ENCODE data around the gene FKBP10. TPM values are rescaled to one million over a fixed set of nuclear protein-coding genes. Genes with fewer than 3 reads are reported as not detected.
A peak's percentile ranks its signal among the peaks of the same experiment; 100 is the strongest.
"Not testable (repeated sequence)": the region's sequence is repeated elsewhere in the genome, so short reads cannot be mapped to it uniquely, and the experiment has no call there.

Gene FKBP10
- total RNA-seq, 1 experiment from 2014 or later = 142 TPM

DNA sequence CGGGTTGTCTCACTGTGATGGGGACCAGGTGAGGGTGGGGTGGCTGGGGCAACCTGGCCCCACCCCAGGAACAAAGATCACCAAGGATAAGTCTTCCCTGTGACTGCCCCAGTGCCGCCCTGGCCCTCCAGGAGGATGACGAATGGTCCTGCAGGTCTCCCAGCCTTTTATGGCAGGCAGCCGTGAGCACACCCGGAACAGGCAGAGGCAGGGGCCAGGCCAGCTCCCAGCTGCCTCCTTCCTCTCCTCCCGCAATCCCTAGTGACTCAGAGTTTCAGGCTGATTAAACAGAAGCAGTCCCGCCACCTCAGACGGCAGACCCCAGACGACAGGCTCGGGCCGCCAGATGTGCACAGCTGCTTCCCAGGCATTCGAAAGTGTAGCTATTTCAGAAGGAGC, 39.6 kb upstream of the FKBP10 start:
- Mint-ChIP-seq H3K36me3 (ENCODE audit: insufficient read depth, unreplicated experiment) (peaks cover 74% of the 10 kb centered on the region), H3K9me3 (ENCODE audit: unreplicated experiment) (no peaks in the 10 kb centered on the region), H3K4me1 (ENCODE audit: insufficient read depth, unreplicated experiment) (peaks cover 19% of the 10 kb centered on the region), H3K27me3 (ENCODE audit: insufficient read depth, unreplicated experiment) (no peaks in the 10 kb centered on the region), H3K27ac (ENCODE audit: low read depth, unreplicated experiment) (peak overlapping the region; percentile 73), H3K4me3 (ENCODE audit: unreplicated experiment) (peak overlapping the region; percentile 33)
- no TSS peak for BruUV-seq (replicated peaks)
- DNase-seq (ENCODE audit: unreplicated experiment) = peak; percentile 92
- TF ChIP-seq, protein P1, sequence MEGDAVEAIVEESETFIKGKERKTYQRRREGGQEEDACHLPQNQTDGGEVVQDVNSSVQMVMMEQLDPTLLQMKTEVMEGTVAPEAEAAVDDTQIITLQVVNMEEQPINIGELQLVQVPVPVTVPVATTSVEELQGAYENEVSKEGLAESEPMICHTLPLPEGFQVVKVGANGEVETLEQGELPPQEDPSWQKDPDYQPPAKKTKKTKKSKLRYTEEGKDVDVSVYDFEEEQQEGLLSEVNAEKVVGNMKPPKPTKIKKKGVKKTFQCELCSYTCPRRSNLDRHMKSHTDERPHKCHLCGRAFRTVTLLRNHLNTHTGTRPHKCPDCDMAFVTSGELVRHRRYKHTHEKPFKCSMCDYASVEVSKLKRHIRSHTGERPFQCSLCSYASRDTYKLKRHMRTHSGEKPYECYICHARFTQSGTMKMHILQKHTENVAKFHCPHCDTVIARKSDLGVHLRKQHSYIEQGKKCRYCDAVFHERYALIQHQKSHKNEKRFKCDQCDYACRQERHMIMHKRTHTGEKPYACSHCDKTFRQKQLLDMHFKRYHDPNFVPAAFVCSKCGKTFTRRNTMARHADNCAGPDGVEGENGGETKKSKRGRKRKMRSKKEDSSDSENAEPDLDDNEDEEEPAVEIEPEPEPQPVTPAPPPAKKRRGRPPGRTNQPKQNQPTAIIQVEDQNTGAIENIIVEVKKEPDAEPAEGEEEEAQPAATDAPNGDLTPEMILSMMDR (IDR thresholded peaks at IDR 0.05; ENCODE audit: unreplicated experiment) = no peak
- POLR2A ChIA-PET = interaction anchor here (0.7 to 18.0 kb wide), 8 partner anchors 10 to 924 kb away, joined by 3 to 599 read pairs (median 6); partner anchors contain the start of genes FKBP10, JUP, KLHL11 and P3H4
- CTCF ChIA-PET = interaction anchor here (0.6 to 3.3 kb wide), 9 partner anchors 13 to 103 kb away, joined by 3 to 26 read pairs (median 5); partner anchors contain the start of gene JUP
- intact Hi-C loops (cut with micrococcal nuclease) = loop anchor here (1.0 to 2.0 kb wide), 3 partner anchors 11 to 34 kb away; no protein-coding TSS in a partner anchor

DNA sequence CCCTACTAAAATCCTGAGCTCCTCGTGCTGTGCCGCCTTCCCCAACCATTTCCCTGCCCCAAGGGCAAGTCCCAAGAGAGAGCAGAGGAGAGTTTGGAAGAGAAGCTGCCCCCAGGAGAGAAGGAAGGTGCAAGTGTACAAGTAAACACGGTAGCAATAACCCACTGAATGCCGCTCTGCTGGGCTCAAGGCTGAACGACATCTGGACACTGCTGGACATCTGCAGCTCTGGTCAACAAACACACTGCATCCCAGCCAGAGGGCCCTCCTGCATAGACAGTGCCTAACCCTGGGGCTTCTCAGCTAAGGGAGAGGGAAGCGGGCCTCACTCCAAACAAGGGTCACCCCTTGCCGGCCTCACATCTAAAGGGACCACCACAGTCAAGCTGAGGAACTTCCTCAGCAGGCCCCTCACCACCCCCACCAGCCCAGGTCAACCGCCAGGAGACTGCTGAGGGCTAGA, 39.0 kb upstream of the FKBP10 start:
- Mint-ChIP-seq H3K9me3 (ENCODE audit: unreplicated experiment) (no peaks in the 10 kb centered on the region), H3K27ac (ENCODE audit: low read depth, unreplicated experiment) (peak overlapping the region; percentile 73), H3K36me3 (ENCODE audit: insufficient read depth, unreplicated experiment) (peaks cover 74% of the 10 kb centered on the region), H3K27me3 (ENCODE audit: insufficient read depth, unreplicated experiment) (no peaks in the 10 kb centered on the region), H3K4me3 (ENCODE audit: unreplicated experiment) (no peak overlapping the region), H3K4me1 (ENCODE audit: insufficient read depth, unreplicated experiment) (peaks cover 19% of the 10 kb centered on the region)
- TF ChIP-seq, protein P1 (IDR thresholded peaks at IDR 0.05; ENCODE audit: unreplicated experiment) = no peak
- peak; percentile 11 for DNase-seq (ENCODE audit: unreplicated experiment)
- BruUV-seq (replicated peaks) = no TSS peak
- intact Hi-C loops (cut with micrococcal nuclease) = loop anchor here (1.0 to 2.0 kb wide), 3 partner anchors 11 to 35 kb away; no protein-coding TSS in a partner anchor
- ChIA-PET CTCF (interaction anchor here (0.6 to 3.3 kb wide), 8 partner anchors 12 to 104 kb away, joined by 3 to 26 read pairs (median 4); partner anchors contain the start of gene JUP), POLR2A (interaction anchor here (0.7 to 18.0 kb wide), 7 partner anchors 11 to 924 kb away, joined by 3 to 599 read pairs (median 7); partner anchors contain the start of genes FKBP10, JUP, KLHL11 and P3H4)

DNA sequence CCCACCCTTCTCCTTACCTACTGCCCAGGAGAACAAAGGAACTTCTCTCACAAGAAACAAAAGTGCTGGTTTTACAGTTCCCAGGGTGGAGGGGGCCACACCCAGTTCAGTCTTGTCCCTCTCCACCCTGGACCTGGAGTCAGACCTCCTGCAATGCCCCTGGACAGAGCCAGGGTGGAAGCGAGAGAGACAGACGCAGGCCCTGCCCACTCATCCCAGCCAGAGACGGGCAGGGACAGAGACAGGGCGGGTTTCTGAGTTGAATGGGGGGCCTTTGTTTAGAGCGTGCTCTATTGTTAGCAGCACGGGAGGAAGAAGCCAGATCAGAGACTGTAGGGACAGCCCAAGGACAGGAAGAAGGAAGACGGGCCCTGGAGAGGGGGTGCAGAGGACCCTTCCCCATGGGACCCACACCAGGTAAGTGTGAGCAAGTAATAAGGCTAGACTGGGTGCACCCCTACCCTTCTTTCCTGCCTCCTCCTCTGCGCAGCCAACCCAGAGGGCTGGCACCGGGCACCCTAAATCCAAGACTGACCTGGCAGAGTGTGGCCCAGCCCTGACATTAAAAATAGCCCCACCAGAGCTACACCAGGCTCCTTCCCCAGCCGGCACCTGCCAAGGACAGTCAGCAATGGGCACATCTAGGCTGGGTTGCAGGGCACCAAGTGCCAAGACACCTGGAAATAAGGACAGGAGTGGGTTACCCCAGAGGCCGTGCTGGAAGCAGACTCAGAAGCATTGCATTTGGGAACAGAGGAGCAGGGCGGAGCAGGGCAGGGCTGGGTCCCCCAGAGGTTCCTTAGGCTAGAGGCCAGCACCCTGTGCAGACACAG, 37.2 kb upstream of the FKBP10 start:
- TF ChIP-seq, protein P1 (IDR thresholded peaks at IDR 0.05; ENCODE audit: unreplicated experiment) = no peak
- peak; percentile 49 for DNase-seq (ENCODE audit: unreplicated experiment)
- no peaks in the 10 kb centered on the region for H3K27me3 Mint-ChIP-seq (ENCODE audit: insufficient read depth, unreplicated experiment)
- peaks cover 68% of the 10 kb centered on the region for H3K36me3 Mint-ChIP-seq (ENCODE audit: insufficient read depth, unreplicated experiment)
- BruUV-seq (replicated peaks) = no TSS peak
- ChIA-PET POLR2A (interaction anchor here (5.7 to 18.0 kb wide), 2 partner anchors 10 to 28 kb away, joined by 84 to 599 read pairs; partner anchors contain the start of genes FKBP10, JUP and P3H4), CTCF (interaction anchor here (0.6 to 3.3 kb wide), 3 partner anchors 26 to 144 kb away, joined by 3 to 26 read pairs (median 4); no protein-coding TSS in a partner anchor)
- peak overlapping the region; percentile 63 for H3K27ac Mint-ChIP-seq (ENCODE audit: low read depth, unreplicated experiment)
- H3K4me1 Mint-ChIP-seq (ENCODE audit: insufficient read depth, unreplicated experiment) = peaks cover 19% of the 10 kb centered on the region
- intact Hi-C loops (cut with micrococcal nuclease) = no loop called here
- H3K9me3 Mint-ChIP-seq (ENCODE audit: unreplicated experiment) = no peaks in the 10 kb centered on the region
- no peak overlapping the region for H3K4me3 Mint-ChIP-seq (ENCODE audit: unreplicated experiment)

DNA sequence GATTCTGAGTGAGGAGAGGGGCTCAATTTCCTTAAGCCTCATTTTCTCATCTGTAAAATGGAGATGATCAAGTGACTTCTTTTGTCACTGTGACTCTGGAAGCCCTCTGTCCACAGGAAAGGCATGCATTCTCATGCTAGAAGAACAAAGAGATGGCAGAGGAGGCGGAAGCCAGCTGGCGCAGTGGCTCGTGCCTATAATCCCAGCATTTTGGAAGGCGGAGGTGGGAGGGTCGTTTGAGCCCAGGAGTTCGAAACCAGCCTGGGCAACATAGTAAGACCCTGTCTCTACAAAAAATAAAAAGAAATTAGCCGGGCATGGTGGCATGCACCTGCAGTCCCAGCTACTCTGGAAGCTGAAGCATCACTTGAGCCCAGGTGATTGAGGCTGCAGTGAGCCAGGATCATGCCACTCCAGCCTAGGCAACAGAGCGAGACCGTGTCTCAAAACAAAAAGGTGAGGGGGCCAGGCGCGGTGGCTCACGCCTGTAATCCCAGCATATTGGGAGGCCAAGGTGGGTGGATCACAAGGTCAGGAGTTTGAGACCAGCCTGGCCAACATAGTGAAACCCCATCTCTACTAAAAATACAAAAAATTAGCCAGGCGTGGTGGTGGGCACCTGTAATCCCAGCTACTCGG, 36.4 kb upstream of the FKBP10 start:
- ChIA-PET POLR2A (interaction anchor here (1.8 to 18.0 kb wide), 4 partner anchors 9 to 27 kb away, joined by 4 to 599 read pairs (median 48); partner anchors contain the start of genes FKBP10, JUP and P3H4), CTCF (interaction anchor here (1.6 kb wide), 1 partner anchor 25 kb away, joined by 12 read pairs; no protein-coding TSS in a partner anchor)
- Mint-ChIP-seq H3K4me1 (ENCODE audit: insufficient read depth, unreplicated experiment) (peaks cover 21% of the 10 kb centered on the region), H3K27ac (ENCODE audit: low read depth, unreplicated experiment) (peak overlapping the region; percentile 63), H3K36me3 (ENCODE audit: insufficient read depth, unreplicated experiment) (peaks cover 66% of the 10 kb centered on the region)
- H3K4me3 Mint-ChIP-seq (ENCODE audit: unreplicated experiment); DNase-seq (ENCODE audit: unreplicated experiment); intact Hi-C loops (cut with micrococcal nuclease); H3K9me3 Mint-ChIP-seq (ENCODE audit: unreplicated experiment); H3K27me3 Mint-ChIP-seq (ENCODE audit: insufficient read depth, unreplicated experiment); BruUV-seq (replicated peaks): not testable (repeated sequence)

All from MCF 10A (cell line).